RPMI7951 (cell line): Measurements from ENCODE around the gene OR10A5. TPM values are rescaled to one million over a fixed set of nuclear protein-coding genes. Genes with fewer than 3 reads are reported as not detected.
"Not testable (repeated sequence)": the region's sequence is repeated elsewhere in the genome, so short reads cannot be mapped to it uniquely, and the experiment has no call there.

Experiments
- DNase-seq: peaks from one replicate; pipeline ENCODE4 v3.0.0-alpha.2; 2012; ENCODE audit warnings: low read depth
- total RNA-seq: library from RNA; depleted of rRNA; stranded (reverse); fragments of >200 nt; shearing (Covaris generic); gene quantifications from 2 replicates; pipeline ENCODE4 v1.2.3, GENCODE V29; 2014; rRNA removed

OR10A5 gene
- not detected in 2 replicates for total RNA-seq

DNA sequence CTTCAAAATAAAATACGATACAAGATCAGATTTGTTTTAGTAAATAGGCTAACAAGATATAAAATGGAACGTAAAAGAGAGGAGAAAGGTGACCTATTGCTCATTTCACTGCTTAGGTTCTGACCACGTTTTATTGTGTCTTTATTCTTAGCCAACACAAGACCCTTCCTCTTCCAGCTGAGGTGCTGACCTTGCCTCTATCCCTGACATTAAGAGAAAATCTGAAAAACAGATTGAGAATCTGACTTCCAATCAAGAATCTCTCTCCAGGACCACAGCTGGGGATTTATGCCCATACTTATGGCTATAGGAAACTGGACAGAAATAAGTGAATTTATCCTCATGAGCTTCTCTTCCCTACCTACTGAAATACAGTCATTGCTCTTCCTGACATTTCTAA, at the start of gene OR10A5:
Gene OR10A5, plus strand, starts transcription at position 301 of the 400 bp plus-strand sequence. Its CDS starts 0 bp downstream, at position 301.
- no peak for DNase-seq

GRCh38 chr11:6799402-6799801, 46.1 kb upstream of the OR10A5 start, which contains the start of gene OR6A2:
TSS of gene OR6A2 (minus strand) at chr11:6799689. CDS start at chr11:6795708, 3,981 bp downstream.
- DNase-seq: peak; percentile 70

DNA sequence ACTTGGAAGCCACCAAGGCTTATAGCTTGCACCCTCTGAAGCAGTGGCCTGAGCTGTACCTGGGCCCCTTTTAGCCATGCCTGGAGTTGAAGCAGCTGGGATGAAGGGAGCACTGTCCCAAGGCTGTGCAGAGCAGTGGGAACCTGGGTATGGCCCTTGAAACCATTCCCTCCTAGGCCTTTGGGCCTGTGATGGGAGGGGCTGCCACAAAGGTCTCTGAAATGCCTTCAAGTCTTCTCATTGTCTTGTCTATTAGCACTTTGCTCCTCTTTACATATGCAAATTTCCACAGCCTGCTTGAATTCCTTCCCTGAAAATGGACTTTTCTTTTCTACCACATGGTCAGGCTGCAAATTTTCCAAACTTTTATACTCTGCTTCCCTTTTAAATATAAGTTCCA, 44.4 kb upstream of the OR10A5 start:
- not testable (repeated sequence) for DNase-seq

DNA sequence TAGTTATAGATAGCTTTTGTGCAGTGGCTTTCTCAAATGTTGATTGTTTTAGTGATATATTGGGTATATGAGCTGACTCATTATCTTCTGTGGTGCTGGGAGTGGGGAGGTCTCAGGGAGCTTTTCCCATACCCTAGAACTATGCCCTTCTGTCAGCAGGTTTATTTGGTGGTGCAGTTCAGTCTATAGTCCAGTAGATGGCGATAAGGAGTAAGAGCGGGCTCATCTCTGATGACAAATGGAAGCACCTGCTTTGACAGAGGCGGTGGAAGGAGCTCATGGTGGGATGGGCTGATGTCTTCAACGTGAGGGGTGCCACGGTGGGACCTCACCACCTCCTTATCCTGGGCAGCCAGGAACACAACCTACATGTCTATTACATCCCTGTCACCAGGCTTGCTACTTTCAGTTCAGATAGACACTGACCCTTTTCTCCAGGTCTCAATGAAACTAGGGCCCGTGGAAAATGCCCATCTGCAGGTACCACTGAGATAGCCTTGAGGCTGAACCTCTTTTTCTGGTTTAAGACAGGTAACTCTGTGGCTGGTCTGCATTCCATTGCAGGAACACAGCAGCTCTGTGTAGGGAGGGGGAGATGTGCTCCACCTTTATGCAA, 33.0 kb upstream of the OR10A5 start:
- DNase-seq: peak; percentile 44

DNA sequence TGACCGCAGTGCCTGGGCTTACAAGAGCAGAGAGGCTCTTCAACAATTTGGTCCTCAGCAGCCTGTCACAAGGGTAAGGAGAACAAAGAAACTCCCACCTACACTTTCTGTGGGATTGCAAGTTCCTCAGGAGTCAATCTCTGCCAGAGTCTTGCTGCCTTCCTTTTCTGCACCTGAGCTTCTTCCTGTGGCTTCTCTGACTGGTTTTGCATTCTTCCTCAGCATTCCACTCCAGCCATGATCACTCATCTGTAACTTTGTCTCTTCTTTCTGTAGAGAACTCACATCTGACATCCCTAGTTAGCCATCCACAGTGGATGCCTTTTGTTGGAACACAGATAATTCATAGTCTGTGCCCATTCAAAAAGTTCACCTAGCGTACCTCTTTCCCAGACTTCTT, 31.8 kb upstream of the OR10A5 start:
- no peak for DNase-seq

DNA sequence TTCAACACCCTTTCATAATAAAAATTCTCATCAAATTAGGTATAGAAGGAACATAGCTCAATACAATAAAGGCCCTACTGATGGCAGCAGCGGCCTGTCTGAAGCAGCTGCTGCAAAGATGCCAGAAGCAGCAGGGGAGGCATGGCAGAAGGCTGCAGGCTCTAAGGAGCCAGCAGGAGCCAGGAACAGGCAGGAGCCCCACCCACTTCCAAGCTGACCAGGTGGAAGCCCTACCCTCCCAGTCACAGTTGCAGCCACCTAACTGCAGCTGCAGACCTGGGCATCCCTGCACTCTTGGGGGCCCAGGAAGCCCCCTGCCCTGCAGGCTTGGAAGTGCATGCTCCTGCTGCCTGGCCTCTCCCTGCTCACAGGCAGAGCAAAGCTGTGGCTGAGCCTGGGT, 27.8 kb upstream of the OR10A5 start:
- peak; percentile 14 for DNase-seq

DNA sequence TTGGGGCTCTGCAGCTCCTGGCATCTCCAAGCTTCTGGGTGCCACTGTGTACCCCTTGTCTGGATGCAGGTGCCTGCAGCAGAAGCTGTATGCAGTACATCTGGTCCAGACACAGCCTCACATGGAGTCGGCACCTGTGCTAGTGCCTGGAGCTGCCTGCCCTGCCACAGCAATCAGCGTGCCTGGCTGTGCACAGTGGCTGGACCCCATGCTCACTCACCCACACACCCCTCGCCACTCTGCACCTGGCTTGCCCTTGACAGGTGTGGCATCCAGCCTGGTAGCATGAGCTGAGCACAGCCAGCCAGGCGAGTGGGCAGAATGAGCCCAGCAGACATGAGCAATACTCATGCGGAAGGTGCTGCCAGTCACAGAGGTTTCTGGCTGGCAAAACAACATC, 26.5 kb upstream of the OR10A5 start:
- no peak for DNase-seq

DNA sequence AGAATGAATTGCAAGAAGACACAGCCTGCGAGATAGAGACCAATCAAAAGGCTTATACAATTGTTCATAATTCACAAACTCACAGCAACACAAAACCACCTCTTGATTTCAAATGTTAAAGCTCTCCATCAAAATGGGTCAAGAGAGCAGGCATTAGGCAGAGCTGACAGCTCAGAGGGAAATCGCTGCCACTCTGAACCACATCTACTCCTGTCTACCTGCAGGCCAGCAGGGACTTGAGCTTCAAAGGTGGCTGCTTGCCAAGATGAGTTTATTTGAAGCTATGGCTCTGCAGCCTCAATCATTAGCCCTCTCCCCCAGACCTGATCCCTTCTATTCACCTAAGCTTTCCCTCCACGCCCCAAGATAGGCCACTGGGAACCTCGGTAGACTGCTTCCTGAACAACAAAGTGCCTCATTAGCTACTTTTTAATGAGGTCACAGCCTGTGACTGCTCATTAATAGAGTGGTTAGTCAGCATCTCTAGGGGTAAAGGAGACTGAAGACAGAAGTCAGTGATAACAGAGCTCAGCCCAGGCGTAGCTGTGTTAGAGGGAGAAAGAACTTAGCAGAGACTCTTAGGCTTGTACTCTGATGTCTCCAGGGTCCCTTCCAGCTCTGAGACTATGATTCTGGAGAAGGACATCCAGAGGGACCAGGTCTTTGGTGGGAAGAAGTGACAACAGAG, 21.2 kb upstream of the OR10A5 start:
- no peak for DNase-seq

DNA sequence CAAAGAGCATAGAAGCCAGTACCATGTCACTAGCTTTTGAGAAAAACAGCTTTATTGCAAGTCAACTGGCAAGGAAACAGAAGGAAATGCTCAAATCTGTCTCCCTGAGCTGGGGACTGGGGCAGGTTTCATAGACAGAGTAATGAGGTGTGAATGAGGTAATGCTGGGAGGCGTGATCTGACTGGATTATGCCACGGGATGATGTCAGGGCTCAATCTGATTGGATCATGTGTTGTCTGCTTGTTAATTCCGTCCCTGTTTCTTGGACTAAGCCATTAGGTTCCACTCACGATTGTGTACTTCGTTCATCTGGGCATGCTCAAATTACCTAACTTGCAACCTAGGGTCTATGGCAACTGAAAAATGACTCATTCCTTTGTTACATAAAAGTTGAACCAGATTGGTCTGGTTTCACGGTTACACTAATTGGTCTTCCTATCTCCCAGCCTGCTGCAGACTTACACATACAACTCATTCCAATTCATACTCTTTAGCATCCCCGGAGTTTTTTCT, 20.2 kb upstream of the OR10A5 start:
- peak; percentile 42 for DNase-seq

DNA sequence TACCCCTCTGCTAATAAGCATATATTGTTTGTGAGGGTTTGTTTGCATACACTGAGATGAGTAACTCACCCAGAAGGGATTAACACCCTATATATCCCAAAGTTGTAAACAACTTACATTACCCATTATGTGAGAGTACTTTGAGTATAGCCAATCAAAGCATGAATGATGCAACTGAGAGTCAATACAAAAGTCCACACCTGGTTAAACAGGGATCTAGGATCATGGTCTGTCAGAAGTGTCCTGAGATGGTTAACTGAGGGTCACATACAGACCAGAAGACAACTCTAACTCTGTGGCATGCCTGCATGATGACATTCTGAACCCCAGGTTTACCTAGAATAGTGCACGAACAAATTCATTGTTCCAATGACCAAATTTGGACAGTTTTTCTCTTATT, 17.4 kb upstream of the OR10A5 start:
- DNase-seq: no peak

DNA sequence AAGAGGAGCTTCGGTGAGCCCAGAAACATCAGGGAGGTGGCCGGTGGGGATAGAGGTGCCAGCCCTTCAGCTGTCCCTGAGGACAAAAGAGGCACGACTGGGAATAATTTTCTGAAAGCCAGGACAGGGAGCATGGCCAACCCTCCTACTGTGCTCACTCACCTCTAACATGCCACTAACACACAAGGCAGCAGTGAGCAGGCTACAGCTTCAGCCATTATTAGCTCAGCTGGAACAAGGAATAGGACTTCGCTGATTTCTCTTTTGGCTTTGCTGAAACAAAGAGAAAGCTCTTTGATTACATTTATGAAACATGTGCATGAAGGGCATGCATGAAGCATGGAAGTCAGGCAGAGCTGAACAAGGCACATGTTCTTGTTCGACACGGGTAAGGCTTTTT, 12.1 kb upstream of the OR10A5 start:
- no peak for DNase-seq

DNA sequence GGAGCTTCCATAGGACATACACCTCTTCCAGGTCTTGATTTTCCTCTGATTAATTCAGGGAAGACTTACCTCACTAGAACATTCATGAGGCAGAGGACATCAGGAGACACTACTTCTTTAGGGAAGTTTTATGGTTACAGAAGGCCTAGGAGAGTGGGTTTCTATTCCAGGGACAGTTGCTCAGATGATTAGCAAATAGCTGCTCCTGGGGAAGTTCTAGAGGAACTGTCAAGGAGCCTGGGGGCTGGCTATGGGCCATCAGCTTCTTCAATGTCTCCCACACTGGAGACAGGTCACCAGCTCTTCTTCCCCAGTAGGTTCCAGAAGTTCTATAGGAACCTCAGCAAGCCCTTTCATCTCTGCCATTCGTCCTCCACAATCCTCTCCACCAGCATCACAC, 11.5 kb upstream of the OR10A5 start:
- no peak for DNase-seq

DNA sequence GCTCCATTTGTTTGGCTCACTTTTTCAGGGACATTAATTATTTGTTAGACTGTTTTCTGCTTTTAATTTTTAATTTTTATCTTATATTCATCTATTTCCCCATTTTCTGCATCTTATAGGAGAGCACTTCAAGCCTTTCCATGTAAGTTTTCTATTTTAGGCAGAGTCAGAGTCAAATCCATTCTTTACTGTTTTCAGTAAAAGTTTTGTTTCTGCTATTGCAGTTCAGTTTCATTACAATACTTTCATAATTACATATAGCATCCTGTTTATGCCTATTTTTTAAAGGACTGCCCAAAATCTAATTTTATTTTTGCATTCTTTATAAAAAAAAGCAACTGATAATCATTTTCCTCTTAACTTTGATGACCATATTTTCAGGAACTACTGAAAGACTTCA, 3.8 kb upstream of the OR10A5 start:
- no peak for DNase-seq

- no peak for DNase-seq
Observed at GRCh38 chr11:6843670-6844069, 1.8 kb upstream of the OR10A5 start.

DNA sequence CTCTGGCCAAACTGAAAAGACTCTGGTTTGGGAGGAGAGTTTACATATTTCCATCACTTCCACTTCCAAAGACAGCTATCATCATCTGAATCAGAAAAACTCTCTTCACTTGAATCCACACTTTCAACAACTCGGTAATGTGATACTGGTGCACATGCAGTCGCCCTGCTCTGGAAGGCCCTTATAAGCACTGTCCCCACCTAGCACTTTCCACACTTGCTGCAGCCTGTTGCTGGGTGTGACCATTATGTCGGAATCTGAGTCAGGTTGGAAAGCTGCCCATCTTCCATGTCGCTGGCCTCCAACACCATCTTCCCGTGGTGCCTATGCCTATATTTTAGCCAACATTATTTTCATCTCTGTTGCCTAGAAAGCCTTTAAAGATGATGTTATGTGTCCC, 1.1 kb upstream of the OR10A5 start:
- peak; percentile 25 for DNase-seq

DNA sequence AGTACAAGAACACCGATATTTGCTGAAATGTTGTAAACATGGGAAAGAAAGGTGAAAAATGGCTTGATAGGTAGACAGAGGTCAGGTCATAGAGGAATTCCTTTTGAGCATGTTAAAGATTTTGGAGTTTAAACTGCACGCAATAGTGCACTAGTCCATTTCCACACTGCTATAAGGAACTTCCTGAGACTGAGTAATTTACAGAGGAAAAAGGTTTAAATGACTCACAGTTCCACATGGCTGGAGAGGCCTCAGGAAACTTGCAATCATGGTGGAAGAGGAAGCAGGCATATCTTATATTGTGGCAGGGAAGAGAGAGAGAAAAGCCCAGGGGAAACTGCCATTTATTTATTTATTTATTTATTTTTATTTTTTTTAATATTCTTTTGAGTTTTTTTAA, 5.0 kb downstream of the OR10A5 start:
- no peak for DNase-seq

DNA sequence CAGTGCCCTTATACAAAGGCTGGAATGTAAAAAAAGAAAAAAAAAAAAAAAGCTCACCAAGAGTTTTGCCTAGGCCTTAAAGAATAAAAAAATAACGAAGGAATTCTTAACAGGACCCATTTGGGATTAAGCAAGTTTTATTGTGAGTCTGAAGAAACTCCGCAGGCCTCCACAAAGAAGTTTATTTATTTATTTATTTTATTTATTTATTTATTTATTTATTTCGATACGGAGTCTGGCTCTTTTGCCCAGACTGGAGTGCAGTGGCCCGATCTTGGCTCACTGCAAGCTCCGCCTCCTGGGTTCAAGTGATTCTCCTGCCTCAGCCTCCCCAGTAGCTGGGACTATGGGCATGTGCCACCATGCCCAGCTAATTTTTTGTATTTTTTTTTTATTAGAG, 9.3 kb downstream of the OR10A5 start:
- DNase-seq: not testable (repeated sequence)

GRCh38 chr11:6855971-6856541, 10.6 kb downstream of the OR10A5 start:
- DNase-seq: peak; percentile 62

GRCh38 chr11:6856871-6857270, 11.4 kb downstream of the OR10A5 start:
- peak; percentile 26 for DNase-seq

GRCh38 chr11:6862961-6863360, 17.5 kb downstream of the OR10A5 start, which contains the start of gene OR10A2:
TSS of gene OR10A2 (plus strand) at chr11:6863057. CDS start at chr11:6869755, 6,698 bp downstream.
- DNase-seq: no peak

DNA sequence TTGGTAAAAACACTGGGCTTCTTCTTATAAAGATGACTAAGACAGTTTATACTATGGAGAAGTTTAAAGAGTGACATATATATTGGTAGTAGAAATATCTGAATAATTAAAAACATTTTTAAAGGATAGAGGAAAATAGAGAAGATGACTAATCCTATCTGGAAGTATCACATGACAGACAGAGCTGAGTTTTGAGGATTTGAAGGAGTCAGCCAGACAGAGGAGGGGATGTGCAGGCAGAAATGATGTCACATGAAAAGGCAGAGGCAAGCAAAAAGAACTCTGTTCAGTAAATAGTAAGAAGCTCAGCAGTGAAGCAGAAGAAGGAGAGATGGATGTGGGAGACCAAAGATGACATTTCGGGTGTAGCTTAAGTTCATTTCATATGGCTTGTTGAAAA, 19.0 kb downstream of the OR10A5 start:
- DNase-seq: peak; percentile 17

DNA sequence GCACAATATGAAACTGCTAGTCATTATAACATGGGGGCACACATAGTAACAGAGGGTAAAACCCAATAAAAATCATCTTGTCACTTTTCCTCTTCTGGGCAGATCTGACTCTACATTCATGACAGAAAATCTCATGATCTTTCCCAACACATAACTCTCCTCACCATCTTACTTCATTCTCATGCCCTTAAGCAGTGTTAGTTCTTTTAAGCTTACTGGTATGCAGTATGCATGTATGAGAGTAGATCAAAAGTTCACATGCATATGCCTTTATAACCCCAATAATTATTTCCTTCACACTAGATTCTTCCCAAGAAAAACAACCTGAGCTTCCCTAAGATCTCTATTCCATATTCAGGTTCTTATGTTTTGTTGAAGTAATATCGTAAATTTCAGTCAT, 25.8 kb downstream of the OR10A5 start:
- DNase-seq: no peak

DNA sequence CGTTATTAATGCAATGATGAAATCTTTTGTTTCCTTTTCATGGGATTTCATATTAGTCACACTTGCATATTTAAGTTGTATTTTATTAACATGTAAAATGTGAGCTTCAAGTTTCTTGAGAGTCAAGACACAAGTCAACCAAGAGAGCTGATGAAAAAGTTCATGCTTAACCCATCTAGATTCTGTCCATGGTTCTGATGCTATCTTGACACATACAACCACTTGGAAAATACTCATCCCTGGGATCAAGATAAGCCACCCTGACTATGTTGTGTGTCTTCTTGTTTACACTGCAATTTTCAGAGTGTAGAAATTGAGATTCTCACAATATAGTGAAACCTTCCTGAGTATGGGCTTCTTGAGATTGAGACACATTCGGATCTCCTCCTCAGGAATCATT, 30.3 kb downstream of the OR10A5 start:
- DNase-seq: no peak
